Stimulated activated naive CD8-positive, alpha-beta T cell treated with anti-CD3 and anti-CD28 coated beads, Interleukin-15, Interleukin-2, amounts not matched to agents 100 ng/mL and 50 ng/mL, for 24 hours (primary cell): ENCODE results near the gene TLK2.

Experiments used
- H3K27ac Mint-ChIP-seq: one replicate; pipeline ENCODE4 v1.8.0; 2021; ENCODE audit warnings: mild to moderate bottlenecking, mixed read lengths
- H3K27me3 Mint-ChIP-seq: one replicate; pipeline ENCODE4 v1.8.0; 2021; ENCODE audit warnings: mixed read lengths
- H3K36me3 Mint-ChIP-seq: one replicate; pipeline ENCODE4 v1.8.0; 2021; ENCODE audit warnings: low read depth, mixed read lengths
- H3K4me1 Mint-ChIP-seq: one replicate; pipeline ENCODE4 v1.8.0; 2021; ENCODE audit warnings: low read depth, mixed read lengths
- H3K4me3 Mint-ChIP-seq: one replicate; pipeline ENCODE4 v1.8.0; 2021; ENCODE audit warnings: mild to moderate bottlenecking, mixed read lengths
- H3K9me3 Mint-ChIP-seq: one replicate; pipeline ENCODE4 v1.8.0; 2021; ENCODE audit warnings: mixed read lengths

The TLK2 gene

DNA sequence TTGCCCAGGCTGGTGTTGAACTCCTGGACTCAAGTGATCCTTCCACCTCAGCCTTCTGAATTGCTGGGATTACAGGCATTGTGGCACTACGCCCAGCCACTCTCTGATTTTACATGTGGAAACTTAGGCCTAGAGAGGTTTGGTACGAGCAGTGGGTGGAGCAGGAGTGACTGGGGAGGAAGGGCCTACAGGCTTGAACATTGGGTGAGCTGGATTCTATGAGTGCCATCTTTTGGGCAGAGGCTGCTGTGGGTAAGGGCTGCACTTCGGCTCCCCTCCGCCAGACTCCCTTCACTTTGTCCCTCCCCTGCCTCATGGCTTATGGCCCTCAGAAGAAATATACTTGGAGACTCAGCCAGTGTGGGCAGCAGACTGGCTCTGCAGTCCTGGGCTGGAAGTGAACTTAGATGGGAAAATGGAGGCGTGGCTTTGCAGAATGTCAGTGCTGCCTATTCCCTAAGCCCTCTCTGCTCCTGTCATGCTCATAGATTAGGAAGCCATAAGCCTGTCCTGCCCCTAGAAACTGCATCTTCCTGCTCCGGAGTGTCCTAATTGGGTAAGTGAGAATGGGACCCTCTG lies 139.4 kb downstream of the TLK2 start:
- Mint-ChIP-seq H3K4me1 (no peaks in the 10 kb centered on the region), H3K27ac (no peak overlapping the region), H3K4me3 (no peak overlapping the region), H3K27me3 (no peaks in the 10 kb centered on the region), H3K9me3 (no peaks in the 10 kb centered on the region), H3K36me3 (peaks cover 18% of the 10 kb centered on the region)

DNA sequence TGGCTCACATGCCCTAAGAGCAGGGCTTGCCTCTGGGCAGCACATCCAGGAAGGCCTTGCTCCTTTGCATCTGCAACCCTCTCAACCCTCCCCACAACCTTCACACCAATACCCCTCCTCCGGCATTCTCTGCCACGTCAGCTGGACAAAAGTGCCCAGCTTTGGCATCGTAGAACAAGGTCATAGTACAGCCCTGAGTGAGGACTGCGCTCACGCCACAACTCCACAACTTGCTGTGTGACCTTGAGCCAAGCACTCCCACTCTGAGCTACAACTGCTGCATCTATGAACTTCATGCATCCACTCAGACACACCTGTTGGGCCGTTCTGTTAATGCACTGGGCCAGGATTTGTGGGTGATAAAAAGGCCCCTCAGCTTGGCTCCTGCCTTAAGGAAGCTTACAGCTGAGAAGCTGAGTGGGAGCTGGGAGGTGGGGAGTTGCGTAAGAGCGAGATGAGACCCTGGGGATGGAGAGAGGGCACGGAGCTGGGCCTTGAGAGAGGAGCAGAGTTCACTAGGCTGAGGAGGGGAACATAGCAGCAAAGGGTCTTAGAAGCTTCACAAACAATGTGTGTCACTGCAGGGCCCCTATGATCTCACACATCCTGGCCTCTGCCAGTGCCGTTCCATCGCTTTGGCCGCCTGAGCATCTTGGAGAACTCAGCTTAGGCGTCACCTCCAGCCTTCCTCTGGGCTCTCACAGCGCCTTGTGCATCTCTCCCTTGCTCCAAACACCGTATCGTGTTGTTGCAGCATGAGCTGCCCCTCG lies 140.2 kb downstream of the TLK2 start:
- Mint-ChIP-seq H3K9me3 (no peaks in the 10 kb centered on the region), H3K36me3 (peaks cover 13% of the 10 kb centered on the region), H3K4me1 (no peaks in the 10 kb centered on the region), H3K4me3 (no peak overlapping the region), H3K27ac (no peak overlapping the region), H3K27me3 (no peaks in the 10 kb centered on the region)

DNA sequence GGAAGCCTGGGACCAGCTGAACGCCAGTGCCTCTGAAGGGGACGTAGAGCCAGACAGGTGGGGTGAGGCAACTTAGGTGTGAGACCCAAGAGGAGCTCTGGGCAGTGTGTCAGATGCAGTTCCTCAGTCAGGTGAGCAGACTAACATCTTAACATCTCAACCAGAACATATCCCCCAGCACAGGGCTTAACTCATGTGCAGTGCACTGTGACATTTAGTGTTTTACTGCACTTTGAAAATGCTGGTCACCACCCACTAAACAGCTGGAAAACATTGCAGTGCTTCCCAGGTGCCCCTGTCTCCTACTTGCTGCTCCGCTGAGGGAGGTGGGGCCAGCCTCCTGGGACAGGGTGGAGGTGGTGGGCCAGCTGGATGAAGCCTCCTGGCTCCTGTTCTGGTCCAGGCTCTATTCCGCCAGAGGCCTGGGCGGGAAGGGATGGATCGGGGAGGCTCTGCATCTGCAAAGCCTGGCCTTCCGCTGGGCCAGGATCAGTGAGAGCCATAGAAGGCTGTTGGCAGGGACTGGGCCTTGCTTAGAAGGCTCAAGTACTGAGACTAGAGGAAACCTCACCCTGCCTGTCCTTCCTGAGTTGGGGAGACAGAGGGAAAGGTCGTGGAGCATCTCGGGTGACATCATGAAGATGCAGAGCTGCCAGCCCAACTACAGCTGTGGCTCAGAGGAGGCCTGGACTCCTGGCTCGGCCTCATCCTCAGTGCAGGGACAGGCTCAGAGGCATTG lies 141.0 kb downstream of the TLK2 start:
- Mint-ChIP-seq H3K4me3 (no peak overlapping the region), H3K4me1 (no peaks in the 10 kb centered on the region), H3K27ac (no peak overlapping the region), H3K27me3 (no peaks in the 10 kb centered on the region), H3K9me3 (no peaks in the 10 kb centered on the region), H3K36me3 (peaks cover 7% of the 10 kb centered on the region)

DNA sequence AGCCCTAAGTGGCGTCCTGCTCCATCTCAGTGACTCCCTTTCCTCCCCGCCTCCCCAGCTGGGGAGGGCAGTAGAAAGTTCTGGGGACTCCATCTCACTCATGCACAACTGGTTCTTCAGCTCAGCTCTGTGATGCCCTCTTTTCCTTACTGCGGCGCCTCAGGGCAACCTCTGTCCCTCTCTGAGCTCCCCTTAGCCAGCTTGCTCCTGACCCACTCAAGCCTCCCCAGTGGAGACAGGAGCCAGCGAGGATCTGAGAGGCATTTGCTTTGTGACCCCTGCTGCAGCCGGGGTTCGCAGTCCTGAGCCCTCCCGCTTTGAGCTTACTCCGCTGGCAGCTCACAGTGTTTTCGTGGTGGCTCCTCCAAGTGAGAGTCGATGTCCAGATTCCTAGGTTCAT lies 142.6 kb downstream of the TLK2 start:
- H3K9me3 Mint-ChIP-seq, result no peaks in the 10 kb centered on the region

DNA sequence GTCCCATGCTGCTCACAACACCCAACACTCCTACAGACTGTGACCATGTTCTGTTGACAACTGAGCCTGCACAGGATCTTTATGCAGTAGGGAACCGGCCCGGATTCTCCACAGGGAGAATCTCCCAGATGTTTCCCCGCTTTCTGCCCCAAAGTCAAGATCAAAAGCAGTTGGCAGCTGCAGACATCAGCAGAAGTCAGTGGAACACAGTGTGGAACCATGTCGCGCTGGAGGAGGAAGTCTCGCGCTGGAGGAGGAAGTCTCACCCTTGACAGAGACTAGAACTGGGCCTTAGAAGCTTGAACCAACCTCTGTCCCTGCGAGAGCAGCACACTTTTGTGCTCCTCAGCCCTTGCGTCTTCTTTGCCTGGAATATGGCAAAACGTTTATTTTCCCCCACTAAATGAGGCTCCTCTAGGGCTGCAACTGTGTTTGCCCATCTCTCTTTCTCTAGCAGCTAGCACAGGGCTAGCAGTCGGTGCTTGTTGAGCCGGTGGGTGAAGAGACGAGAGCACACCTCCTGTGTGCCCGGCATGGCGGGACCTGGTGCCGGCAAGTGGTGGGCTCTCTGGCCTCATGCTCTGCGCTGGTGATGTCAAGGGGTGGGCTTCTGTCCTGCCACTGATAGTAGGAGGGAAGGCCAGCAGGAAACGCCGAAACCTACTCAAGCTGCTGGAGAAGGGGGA lies 146.7 kb downstream of the TLK2 start:
- H3K9me3 Mint-ChIP-seq, result no peaks in the 10 kb centered on the region
- no peak overlapping the region for H3K4me3 Mint-ChIP-seq

More for the DNA sequence above, 142.6 kb downstream of the TLK2 start:
- H3K27me3 Mint-ChIP-seq, result peaks cover 3% of the 10 kb centered on the region
- no peaks in the 10 kb centered on the region for H3K36me3 Mint-ChIP-seq
- H3K27ac Mint-ChIP-seq, result no peak overlapping the region
- H3K4me1 Mint-ChIP-seq, result no peaks in the 10 kb centered on the region
- H3K4me3 Mint-ChIP-seq, result no peak overlapping the region

DNA sequence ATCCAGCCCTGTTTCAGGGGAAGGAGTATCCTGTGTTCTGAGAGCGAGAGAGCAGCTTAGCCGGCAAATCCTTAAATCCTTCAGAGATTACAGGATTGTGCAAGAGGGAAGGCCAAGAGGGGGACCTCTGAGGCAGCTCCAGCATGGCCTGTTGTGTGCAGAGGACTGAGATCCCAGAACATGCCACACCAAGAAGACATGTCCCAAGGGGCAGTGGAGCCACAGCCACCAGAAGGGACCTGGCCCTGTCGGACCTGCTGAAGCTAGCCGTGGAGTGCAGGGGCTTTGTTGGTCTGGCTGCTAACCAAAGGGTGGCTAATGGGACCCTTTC lies 147.2 kb downstream of the TLK2 start:
- Mint-ChIP-seq H3K4me1 (peaks cover 11% of the 10 kb centered on the region), H3K36me3 (no peaks in the 10 kb centered on the region), H3K9me3 (no peaks in the 10 kb centered on the region), H3K4me3 (no peak overlapping the region), H3K27me3 (peaks cover 21% of the 10 kb centered on the region), H3K27ac (no peak overlapping the region)

More for the DNA sequence above, 146.7 kb downstream of the TLK2 start:
- Mint-ChIP-seq H3K27me3 (peaks cover 20% of the 10 kb centered on the region), H3K27ac (no peak overlapping the region), H3K36me3 (no peaks in the 10 kb centered on the region), H3K4me1 (peaks cover 11% of the 10 kb centered on the region)

DNA sequence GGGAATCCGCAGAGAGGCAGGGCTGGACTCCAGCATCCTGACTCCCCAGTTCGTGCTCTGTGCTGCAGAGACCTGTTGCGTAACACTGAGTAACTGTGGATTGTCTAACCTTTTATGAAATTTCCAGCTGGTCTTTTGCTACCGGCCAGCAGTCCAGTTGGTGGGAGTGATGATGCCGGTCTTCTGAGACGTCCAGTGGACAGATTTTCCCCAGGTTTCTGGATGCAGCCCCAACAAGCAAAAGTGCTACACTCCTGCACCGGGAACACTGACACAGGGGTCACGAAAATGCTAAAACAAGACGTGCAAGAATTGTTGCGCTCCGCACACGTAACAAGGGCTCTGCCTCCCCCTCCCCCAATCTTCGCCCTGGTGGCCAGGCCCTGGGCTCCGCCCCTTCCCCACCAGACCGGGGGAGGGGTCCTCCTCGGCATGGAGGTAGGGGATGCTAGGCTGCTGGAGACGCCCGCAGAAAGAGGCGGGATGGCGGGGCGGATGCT lies 148.1 kb downstream of the TLK2 start:
- Mint-ChIP-seq H3K4me3 (peak overlapping the region; percentile 66), H3K4me1 (peaks cover 11% of the 10 kb centered on the region), H3K27ac (peak overlapping the region; percentile 55), H3K27me3 (peaks cover 21% of the 10 kb centered on the region), H3K9me3 (no peaks in the 10 kb centered on the region), H3K36me3 (no peaks in the 10 kb centered on the region)

DNA sequence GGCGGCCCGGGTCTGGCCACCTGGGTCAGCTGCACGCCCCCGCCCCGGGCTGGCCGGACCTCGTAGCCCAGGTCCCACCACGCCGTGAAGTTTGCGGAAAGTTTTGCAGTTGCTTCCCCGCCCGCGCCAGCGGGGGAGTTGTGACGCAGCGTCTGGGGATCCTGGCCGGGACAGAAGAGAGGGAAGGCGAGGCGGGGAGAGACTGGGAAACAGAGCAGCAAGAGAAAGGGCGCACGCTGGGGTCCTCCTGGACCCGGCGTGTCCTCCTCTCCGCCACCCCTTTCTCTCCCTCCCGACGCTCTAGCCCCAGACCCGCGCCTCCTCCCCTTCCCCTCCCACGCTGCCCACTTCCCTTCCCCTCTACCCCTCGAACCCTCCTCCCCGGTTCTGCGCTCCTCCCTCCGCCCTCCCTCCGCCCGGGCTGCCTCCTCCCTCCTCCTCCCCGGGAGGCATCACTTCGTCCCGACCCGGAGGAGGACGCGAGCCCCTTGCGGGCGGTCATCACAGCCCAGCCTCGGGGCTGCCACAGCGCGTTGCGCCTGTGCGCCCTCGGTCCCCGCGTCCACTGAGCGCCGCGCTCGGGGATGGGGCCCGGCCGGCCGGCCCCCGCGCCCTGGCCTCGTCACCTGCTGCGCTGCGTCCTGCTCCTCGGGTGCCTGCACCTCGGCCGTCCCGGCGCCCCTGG lies 148.7 kb downstream of the TLK2 start, which contains the start of gene MRC2:
Gene MRC2, plus strand, starts transcription at position 452 of the 685 bp plus-strand sequence. Its CDS starts 133 bp downstream, at position 585.
- Mint-ChIP-seq H3K36me3 (no peaks in the 10 kb centered on the region), H3K9me3 (no peaks in the 10 kb centered on the region), H3K27ac (peak within 1 kb of the TSS; percentile 90), H3K4me3 (peak within 1 kb of the TSS; percentile 90), H3K27me3 (peaks cover 21% of the 10 kb centered on the region), H3K4me1 (peaks cover 11% of the 10 kb centered on the region)

DNA sequence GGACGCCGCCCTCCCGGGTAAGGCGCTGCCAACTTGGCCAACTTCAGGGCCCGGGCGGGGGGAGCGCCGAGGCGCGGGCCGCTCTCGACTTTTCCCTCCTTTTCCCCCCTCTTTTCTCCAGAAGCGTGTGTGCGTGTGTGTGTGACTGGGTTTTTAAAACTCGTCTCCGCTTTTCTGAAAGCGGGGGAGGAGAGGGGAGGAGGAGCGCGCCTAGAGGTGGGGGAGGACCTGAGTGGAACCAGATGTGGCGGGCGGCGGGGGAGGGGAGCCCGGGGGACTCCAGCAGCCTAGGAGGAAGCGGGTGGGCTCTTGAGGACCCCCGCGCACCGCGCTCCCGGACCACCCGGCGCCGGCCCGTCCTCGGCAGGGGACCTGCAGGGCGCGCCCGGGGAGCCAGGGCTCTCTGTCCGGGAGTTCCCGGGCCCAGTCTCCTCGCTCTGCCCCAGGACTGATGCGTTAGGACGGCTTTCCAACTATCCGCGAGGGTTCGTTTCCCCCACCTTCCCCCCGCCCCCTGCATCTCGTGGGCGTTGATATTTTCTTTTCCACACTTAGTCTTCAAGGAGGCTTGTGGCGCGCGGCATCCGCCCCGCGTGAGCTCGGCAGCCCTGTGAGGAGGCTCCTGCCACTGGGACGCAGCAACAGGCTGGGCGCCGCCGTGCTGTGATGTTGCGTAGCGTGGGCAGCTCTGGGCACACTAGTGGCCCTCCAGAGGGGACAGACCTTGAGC lies 149.4 kb downstream of the TLK2 start:
- H3K27ac Mint-ChIP-seq, result peak overlapping the region; percentile 90
- peaks cover 11% of the 10 kb centered on the region for H3K4me1 Mint-ChIP-seq
- no peaks in the 10 kb centered on the region for H3K36me3 Mint-ChIP-seq
- peaks cover 21% of the 10 kb centered on the region for H3K27me3 Mint-ChIP-seq
- H3K9me3 Mint-ChIP-seq, result no peaks in the 10 kb centered on the region
- H3K4me3 Mint-ChIP-seq, result peak overlapping the region; percentile 90

DNA sequence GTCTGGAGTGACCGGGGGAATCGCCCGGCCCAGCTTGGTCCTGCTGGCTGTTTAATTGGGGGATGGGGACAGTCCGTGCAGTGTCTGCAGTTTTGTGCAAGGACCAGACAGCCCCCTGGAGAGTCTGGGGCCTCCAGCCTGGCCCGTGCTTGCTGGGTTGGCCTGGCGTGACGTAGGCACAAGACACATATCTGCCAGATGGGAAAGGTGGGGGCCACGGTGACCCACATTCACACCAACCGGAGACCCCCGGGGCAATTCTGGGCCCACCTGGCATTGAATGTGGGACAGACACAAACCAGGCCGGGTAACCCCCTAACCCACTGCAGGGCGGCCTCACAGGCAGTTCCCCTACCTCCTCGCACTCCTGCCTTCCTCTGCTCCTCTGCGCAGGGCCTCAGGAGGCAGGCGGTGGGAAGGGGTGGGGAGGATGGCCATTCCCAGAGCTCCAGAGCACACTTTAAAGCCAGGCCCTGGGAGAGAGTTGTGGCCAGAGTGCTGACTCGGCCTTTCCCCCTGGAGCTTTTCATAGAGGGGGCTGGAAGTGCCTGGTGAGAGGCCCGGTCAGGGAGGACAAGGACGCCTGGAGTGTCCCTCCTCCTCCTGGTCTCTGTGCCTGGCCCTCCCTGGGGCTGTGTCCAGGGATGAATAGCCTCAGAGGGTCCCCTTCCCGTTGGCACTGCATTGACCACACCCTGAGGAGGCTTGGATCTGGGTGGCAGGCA lies 150.4 kb downstream of the TLK2 start:
- Mint-ChIP-seq H3K4me3 (peak overlapping the region; percentile 90), H3K9me3 (no peaks in the 10 kb centered on the region), H3K36me3 (no peaks in the 10 kb centered on the region), H3K27ac (peak overlapping the region; percentile 90), H3K27me3 (peaks cover 21% of the 10 kb centered on the region), H3K4me1 (peaks cover 11% of the 10 kb centered on the region)

DNA sequence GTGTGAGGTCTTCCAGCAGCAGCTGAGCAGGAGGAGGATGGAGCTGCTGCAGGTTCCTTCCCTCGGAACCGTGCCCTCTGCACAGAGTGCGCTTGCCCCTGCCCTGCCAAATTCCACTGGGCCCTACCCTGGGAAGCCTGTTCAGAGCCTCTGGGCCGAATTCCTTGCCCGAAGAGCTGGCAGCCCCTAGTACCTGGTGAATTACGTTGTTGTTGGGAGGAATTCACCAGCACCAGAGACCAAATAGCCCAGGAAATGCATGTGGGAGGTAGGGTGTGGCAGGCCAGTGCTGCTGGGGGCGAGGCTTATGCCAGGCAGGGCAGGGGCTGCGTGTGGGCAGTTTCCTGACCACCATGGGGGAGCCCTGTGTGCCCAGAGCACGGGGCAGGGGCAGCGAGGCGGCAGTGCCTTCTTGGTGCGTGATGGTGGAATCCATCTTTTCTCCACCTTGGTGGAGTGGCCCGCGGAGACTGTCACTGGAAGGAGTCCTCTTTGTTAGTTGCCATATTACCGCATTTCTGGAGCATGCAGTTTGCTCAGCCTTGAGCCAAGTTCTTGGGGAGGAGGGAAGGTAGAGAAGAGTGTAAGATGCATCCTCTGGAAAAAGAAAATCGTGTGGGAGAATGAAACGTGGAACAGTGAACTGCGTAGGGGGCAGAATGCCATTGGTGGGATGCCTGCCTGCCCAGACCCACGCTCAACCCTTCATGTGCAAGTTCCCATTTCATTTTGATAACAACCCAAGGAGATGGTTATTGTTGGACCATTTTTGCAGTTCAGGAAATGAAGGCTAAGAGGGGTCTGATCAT lies 151.1 kb downstream of the TLK2 start:
- H3K27me3 Mint-ChIP-seq, result peaks cover 21% of the 10 kb centered on the region
- H3K27ac Mint-ChIP-seq, result no peak overlapping the region
- peaks cover 11% of the 10 kb centered on the region for H3K4me1 Mint-ChIP-seq
- no peaks in the 10 kb centered on the region for H3K36me3 Mint-ChIP-seq
- H3K9me3 Mint-ChIP-seq, result no peaks in the 10 kb centered on the region
- H3K4me3 Mint-ChIP-seq, result no peak overlapping the region

DNA sequence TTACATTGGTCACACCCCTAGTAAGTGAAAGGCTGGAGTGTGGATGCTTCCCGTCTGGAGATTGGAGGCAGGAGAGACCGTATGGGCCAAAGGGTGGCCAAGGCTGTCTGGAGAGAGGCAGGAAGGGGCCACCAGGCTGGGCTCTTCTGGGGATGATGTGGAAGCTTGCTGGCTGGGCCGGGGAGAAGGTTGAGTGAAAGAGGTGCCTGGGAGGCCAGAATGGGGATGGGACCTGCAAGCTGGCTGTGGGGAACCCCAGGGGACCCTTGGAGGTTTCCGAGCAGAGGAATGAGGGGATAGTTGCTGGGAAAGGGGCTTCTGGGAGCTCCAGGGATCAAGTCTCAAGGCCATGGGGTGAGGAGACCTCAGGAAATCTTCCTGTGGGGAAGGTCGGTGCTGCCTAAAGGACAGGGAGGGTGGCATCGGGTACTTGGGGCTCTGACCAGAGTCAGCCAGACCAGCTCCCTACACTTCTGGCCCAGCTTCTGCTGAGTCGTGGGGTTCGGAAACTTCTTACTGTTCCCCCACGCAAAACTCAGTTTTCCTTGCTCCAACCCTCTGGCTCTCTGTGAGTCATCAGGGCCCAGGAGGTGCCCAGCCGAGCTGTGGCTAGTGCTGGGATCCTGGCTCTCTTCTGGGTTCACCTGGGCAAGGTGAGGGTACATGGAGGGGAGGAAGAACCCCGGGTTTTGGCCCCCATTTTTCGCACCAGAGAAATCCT lies 151.9 kb downstream of the TLK2 start:
- no peaks in the 10 kb centered on the region for H3K9me3 Mint-ChIP-seq
- H3K4me1 Mint-ChIP-seq, result peaks cover 11% of the 10 kb centered on the region
- H3K4me3 Mint-ChIP-seq, result no peak overlapping the region
- peaks cover 21% of the 10 kb centered on the region for H3K27me3 Mint-ChIP-seq
- H3K36me3 Mint-ChIP-seq, result no peaks in the 10 kb centered on the region
- no peak overlapping the region for H3K27ac Mint-ChIP-seq
